OCI-LY7 (cell line): Measurements from ENCODE around the gene LRRC46. TPM values are rescaled to one million over a fixed set of nuclear protein-coding genes. Genes with fewer than 3 reads are reported as not detected.

Source experiments
- Bru-seq: library from RNA; stranded (reverse); fragments of 400-500 nt; gene quantifications from one replicate; lab custom pipeline; 2021; lab: Mats Ljungman, UMichigan
- BruChase-seq, 2 experiments: library from RNA; stranded (reverse); fragments of 400-500 nt; gene quantifications; one replicate each; lab custom pipeline; 2021; lab: Mats Ljungman, UMichigan
- BruUV-seq: library from RNA; stranded (reverse); fragments of 400-500 nt; replicated peaks from 2 replicates; lab custom pipeline; 2021; lab: Mats Ljungman, UMichigan
- CTCF ChIA-PET: fragments of 300-600 bp; sonication (Branson Sonifier 250); formaldehyde crosslinking; loops from one replicate; lab custom pipeline; 2022; ENCODE audit warnings: antibody characterized with exemption; ENCODE audit not compliant: unreplicated experiment; lab: Charles Lee
- POLR2A ChIA-PET: fragments of 300-600 bp; sonication (Branson Sonifier 250); formaldehyde crosslinking; loops from one replicate; lab custom pipeline; 2022; ENCODE audit warnings: antibody characterized with exemption; lab: Charles Lee
- DNase-seq: peaks from one replicate; pipeline ENCODE4 v3.0.0-alpha.2; 2015; ENCODE audit warnings: low spot score
- H2AFZ ChIP-seq: fragments of 200-600 bp; sonication (generic), shearing (Covaris generic); 2 replicates; pipeline ENCODE4 v1.6.1; 2014; ENCODE audit warnings: mild to moderate bottlenecking, antibody characterized with exemption, low read length, moderate library complexity
- H3K27ac ChIP-seq: fragments of 200-600 bp; sonication (generic); 2 replicates; pipeline ENCODE4 v1.5.1; 2014; ENCODE audit warnings: mixed run types, low read depth, mild to moderate bottlenecking, moderate library complexity, low read length, inconsistent platforms; ENCODE audit not compliant: poor library complexity, severe bottlenecking
- H3K36me3 ChIP-seq: fragments of 200-600 bp; sonication (generic); 2 replicates; pipeline ENCODE4 v1.6.1; 2014; ENCODE audit warnings: mild to moderate bottlenecking, antibody characterized with exemption, low read length, moderate library complexity, mixed read lengths; ENCODE audit not compliant: insufficient read depth
- H3K4me1 ChIP-seq: fragments of 200-600 bp; sonication (generic); 2 replicates; pipeline ENCODE4 v1.5.1; 2014; ENCODE audit warnings: mild to moderate bottlenecking, low read length; ENCODE audit not compliant: insufficient read depth, poor library complexity, severe bottlenecking
- H3K4me2 ChIP-seq: fragments of 200-600 bp; sonication (generic); 2 replicates; pipeline ENCODE4 v1.6.1; 2014; ENCODE audit warnings: mild to moderate bottlenecking, low read length
- H3K4me3 ChIP-seq: fragments of 200-600 bp; sonication (generic); 2 replicates; pipeline ENCODE4 v1.5.1; 2014; ENCODE audit warnings: mild to moderate bottlenecking, low read depth, low read length; ENCODE audit not compliant: poor library complexity, severe bottlenecking
- H3K79me2 ChIP-seq: fragments of 200-600 bp; sonication (generic); 2 replicates; pipeline ENCODE4 v1.6.1; 2016; ENCODE audit warnings: low read depth, mild to moderate bottlenecking, low read length, moderate library complexity, mixed read lengths; ENCODE audit not compliant: insufficient read depth
- H3K9me2 ChIP-seq: fragments of 200-600 bp; sonication (generic); 2 replicates; pipeline ENCODE4 v1.6.1; 2016; ENCODE audit warnings: mild to moderate bottlenecking, low read length, mixed read lengths; ENCODE audit not compliant: insufficient read depth
- H3K9me3 ChIP-seq: fragments of 200-600 bp; sonication (generic); 2 replicates; pipeline ENCODE4 v1.6.1; 2014; ENCODE audit warnings: mild to moderate bottlenecking, mixed run types, low read length, mixed read lengths
- H4K20me1 ChIP-seq: fragments of 200-600 bp; sonication (generic); 2 replicates; pipeline ENCODE4 v1.6.1; 2014; ENCODE audit warnings: mild to moderate bottlenecking, antibody characterized with exemption, low read length, moderate library complexity, mixed read lengths; ENCODE audit not compliant: insufficient read depth
- CTCF ChIP-seq: fragments of 200-600 bp; sonication (generic); conservative IDR thresholded peaks from 2 replicates; pipeline ENCODE4 v1.5.1; 2014; ENCODE audit warnings: mild to moderate bottlenecking, antibody characterized with exemption, low read length, moderate library complexity, mixed read lengths
- EZH2phosphoT487 ChIP-seq: fragments of 200-600 bp; sonication (generic); IDR thresholded peaks from 2 replicates; pipeline ENCODE4 v1.6.1; 2018; ENCODE audit warnings: low read depth, borderline replicate concordance, mild to moderate bottlenecking, mixed run types, antibody characterized with exemption, low read length, moderate library complexity, mixed read lengths
- intact Hi-C: fragments of 100-400 bp; cut with micrococcal nuclease; formaldehyde crosslinking; loops from one replicate; pipeline ENCODE4 v1.10.0; 2022; ENCODE audit not compliant: unreplicated experiment
- long read RNA-seq: library from polyadenylated mRNA; stranded (forward); transcript quantifications from one replicate; pipeline ENCODE4 v2.0.0, GENCODE V29; 2022
- total RNA-seq, 2 experiments: library from RNA; depleted of rRNA in 1 of 2; stranded (reverse); fragments of >200 nt in 1 of 2; shearing (Covaris generic) in 1 of 2; gene quantifications; 2 replicates each; pipeline ENCODE4 v1.2.3, GENCODE V29; 2014 to 2022

LRRC46 gene
- 0.23 and 0.85 TPM in 2 replicates for total RNA-seq (2014; rRNA removed; shearing (Covaris generic))
- total RNA-seq (2022), result 1.2 and 2.0 TPM in 2 replicates
- percentile 28 among the genes with signal in this experiment for Bru-seq, nascent RNA
- percentile 25 among the genes with signal in this experiment for BruChase-seq, experiment 1, labeled RNA remaining after a 6-hour chase
- BruChase-seq, experiment 2, labeled RNA remaining after a 2-hour chase, result percentile 28 among the genes with signal in this experiment
- long read RNA-seq, partial matches to known transcripts, result 1 of 1 reads
- long read RNA-seq, other reads (novel, unspliced or antisense), result 0 of 1 reads

- BruUV-seq, result TSS peak; percentile 92
- Histone ChIP-seq H3K36me3 (peaks cover 23% of the 10 kb centered on the region), H2AFZ (peak within 1 kb of the TSS; percentile 75; the same call in 1 of the 2 replicates), H3K4me3 (peak within 1 kb of the TSS; percentile 93), H3K27ac (peak within 1 kb of the TSS; percentile 63), H3K9me3 (no peaks in the 10 kb centered on the region), H3K4me2 (peak within 1 kb of the TSS; percentile 92), H3K79me2 (peaks cover 21% of the 10 kb centered on the region), H3K4me1 (peaks cover 19% of the 10 kb centered on the region), H4K20me1 (no peaks in the 10 kb centered on the region), H3K9me2 (no peaks in the 10 kb centered on the region)
- intact Hi-C loops, result loop anchor here (1.0 kb wide), 1 partner anchor 10 kb away; the partner anchor contains the start of gene OSBPL7
- POLR2A ChIA-PET, result interaction anchor here (1.1 to 1.7 kb wide), 5 partner anchors 9 to 215 kb away, joined by 3 to 13 read pairs (median 6); partner anchors contain the start of genes KPNB1, OSBPL7, SCRN2 and SP2
- TF ChIP-seq EZH2phosphoT487 (no peak), CTCF (peak; percentile 77)
- DNase-seq, result peak; percentile 93
- CTCF ChIA-PET, result interaction anchor here (1.4 to 1.6 kb wide), 2 partner anchors 9 to 11 kb away, joined by 3 to 4 read pairs; no protein-coding TSS in a partner anchor
Observed at GRCh38 chr17:47831003-47831933, at the start of gene LRRC46, which contains the start of gene MRPL10. LRRC46 (plus strand) TSS chr17:47831670; CDS start chr17:47831990, 320 bp downstream. MRPL10 (minus strand) TSS chr17:47831541; CDS start chr17:47831511, 30 bp downstream.

GRCh38 chr17:47785538-47786123 lies 45.8 kb upstream of the LRRC46 start:
- Histone ChIP-seq H3K79me2 (no peaks in the 10 kb centered on the region), H3K9me3 (no peaks in the 10 kb centered on the region), H3K36me3 (no peaks in the 10 kb centered on the region), H3K4me1 (no peaks in the 10 kb centered on the region), H3K27ac (no peak overlapping the region), H3K9me2 (no peaks in the 10 kb centered on the region), H4K20me1 (no peaks in the 10 kb centered on the region), H2AFZ (no peak overlapping the region), H3K4me3 (no peak overlapping the region), H3K4me2 (no peak overlapping the region)
- CTCF ChIA-PET, result interaction anchor here (0.6 kb wide), 1 partner anchor 173 kb away, joined by 3 read pairs; no protein-coding TSS in a partner anchor
- no TSS peak for BruUV-seq
- TF ChIP-seq CTCF (no peak), EZH2phosphoT487 (no peak)
- peak; percentile 39 for DNase-seq
- intact Hi-C loops, result loop anchor here (5.0 kb wide), 1 partner anchor 33 kb away; no protein-coding TSS in a partner anchor
- POLR2A ChIA-PET, result no interaction called here
